GM18502 (cell line): ENCODE results near the gene ISG20.

Experiments
- ATAC-seq: cut with Tn5 transposase; IDR thresholded peaks from one replicate; pipeline ENCODE4 v1.9.1; 2021; ENCODE audit warnings: mild to moderate bottlenecking; ENCODE audit not compliant: unreplicated experiment, poor library complexity

ISG20 gene

DNA sequence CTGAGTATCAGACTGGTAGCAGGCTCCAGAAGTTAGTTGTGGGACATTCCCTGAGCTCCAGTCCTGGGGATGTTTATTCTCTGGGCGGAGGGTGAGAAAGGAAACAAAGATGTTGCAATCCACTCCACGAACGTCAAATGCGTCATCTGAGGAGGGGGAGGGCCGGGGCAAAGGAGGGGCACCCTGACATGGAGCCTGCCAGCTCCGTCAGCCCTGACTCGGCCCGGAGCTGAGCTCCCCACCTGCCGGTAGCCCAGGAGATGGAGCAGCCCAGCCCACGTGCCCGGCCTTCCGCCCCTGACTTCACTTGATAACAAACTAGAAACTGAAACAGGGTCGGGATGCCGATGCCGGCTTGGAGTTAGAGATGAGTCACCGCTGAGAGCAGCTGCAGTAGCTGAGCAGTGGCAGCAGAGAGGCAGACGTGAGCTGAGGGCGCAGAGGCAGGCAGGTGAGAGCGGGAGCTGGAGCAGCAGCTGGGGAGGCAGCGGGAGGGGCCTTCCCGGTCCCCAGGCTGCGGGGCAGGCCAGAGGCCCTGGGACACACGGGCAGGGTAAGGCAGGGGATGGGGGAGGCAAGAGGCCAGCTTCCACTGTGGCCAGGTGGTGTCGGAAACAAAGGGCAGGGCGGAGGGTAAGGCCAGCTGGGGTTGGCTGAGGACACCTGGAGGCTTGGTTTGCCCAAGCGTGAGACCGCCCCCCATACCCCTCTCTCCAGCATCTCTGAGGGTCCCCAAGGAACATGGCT is at the start of gene ISG20:
Gene ISG20 (plus strand): TSS at position 391 of the 747 bp plus-strand sequence. CDS start 351 bp downstream, at position 742.
- peak; percentile 67 for ATAC-seq

DNA sequence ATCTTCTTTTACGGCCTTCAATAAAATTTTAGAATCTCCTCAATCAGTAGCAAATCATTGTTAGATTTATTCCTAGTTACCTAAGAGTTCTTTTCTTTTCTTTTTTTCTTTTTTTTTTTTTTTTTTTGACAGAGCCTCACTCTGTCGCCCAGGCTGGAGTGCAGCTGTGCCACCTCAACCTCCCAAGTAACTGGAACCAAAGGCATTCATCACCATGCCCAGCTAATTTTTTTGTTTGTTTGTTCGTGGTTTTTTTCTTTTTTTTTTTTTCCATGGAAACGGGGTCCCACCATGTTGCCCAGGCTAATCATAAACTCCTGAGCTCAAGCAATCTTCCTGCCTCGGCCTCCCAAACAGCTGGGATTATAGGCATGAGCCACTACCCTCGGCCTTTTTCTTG is 48.1 kb upstream of the ISG20 start:
- ATAC-seq, result no peak

GRCh38 chr15:88591384-88591783 is 47.4 kb upstream of the ISG20 start:
- no peak for ATAC-seq

DNA sequence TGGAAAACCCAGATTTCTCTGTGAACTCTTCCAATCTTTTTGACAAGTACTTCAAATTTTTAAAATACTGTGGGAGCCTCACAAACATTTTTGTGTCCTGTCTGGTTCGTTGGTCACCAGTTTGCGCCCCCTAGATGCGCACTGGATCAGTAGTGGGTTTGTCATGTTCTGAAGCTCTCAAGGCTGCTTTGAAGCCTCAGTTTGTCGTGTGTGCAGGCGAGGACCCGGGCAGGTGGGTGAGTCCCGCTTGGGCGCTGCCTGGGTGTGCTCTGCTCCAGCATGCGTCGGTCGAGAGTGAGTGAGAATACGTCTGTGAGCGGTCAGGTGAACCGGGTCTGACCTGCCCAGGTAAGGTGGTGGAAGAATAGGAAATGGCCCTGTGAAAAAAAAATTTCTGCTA is 34.9 kb upstream of the ISG20 start:
- ATAC-seq, result no peak

GRCh38 chr15:88604381-88605188 is 34.2 kb upstream of the ISG20 start:
- no peak for ATAC-seq

DNA sequence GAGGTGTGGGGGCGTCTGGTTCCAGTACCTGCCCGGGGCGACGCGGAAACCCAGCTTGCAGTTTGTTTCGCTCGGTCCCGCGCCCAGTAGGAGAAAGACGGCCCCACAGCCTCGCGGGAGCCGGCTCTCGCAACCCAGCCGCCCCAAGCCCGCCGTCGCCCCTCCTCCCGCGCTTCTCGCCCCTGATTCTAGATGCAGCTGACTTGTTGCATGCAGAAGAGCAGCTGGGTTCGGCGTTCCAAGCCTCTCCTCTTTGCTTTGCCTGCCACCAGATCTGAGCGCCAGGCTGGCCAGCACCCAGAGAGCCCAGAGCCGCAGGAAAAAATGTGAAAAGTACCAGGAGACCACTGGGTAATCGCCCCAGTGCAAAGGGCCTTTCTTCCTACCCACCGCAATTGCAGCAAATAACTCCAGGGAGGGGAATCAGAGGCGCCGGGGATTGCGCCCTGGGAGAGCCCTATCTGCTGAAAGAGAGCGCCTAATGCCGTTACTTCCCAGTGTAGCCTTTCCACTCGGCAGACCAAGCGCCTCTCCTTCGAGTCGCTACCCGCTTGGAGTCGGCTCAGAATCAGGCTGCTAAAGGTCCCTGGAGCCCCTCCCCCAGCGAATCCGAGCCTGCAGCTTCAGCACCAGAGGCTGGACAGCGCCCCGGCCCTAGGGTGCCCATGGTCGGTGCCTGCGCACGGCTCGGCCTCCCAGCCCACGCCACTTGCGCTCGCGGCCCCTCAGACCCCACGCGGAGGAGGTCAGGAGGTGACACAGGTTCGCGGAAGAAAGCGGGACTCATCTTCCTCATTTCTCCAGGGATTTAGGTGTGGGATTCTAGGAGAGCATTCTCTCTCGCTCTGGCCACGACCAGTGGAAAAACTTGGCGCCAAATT is 33.4 kb upstream of the ISG20 start:
- ATAC-seq, result no peak

GRCh38 chr15:88606070-88606794 is 32.6 kb upstream of the ISG20 start:
- no peak for ATAC-seq

DNA sequence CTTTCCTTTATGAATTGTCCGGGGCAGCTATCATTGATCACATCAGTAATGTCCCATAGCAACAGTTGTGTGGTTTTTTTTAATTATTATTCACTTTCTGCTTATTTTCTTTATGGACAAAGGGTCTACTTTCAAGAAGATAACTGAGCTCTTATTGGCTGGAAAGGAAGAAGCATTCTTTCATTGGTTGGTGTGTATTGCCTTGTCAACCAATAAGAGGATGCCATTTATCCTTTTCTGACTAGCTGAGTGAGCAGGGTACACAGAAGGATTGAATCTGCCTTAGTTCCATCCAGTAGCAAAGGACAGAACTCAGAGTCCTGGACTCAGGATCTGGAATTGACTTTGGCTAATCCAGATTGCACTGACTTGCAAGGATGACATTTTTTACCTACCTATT is 30.9 kb upstream of the ISG20 start:
- ATAC-seq, result no peak

DNA sequence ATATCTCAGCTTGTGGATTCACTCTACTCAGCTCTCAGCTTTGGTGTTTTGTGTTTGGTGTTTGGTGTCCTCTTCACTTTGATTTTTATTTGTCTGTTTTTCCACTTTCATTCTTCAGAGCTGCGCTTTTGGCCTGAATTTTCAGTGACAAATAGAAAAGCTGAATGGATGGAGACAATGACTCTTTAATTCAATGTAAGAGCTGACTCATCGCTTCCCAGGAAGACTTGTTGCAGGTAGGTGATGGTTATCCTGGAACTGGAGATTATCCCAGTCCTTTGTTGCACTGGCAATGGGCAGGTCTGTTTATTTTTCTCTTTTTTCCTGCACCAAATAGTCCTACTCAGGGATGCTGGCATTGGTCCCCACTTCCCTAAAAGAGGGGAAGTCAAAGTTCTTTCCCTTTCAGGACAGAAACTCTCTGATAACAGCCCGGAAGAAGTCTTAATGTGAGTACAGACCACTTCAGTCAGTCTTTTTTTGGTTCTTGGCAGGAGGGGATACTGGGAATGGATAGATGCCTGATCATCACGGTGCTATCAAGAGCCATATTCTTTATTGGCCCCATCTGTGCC is 30.1 kb upstream of the ISG20 start:
- no peak for ATAC-seq

DNA sequence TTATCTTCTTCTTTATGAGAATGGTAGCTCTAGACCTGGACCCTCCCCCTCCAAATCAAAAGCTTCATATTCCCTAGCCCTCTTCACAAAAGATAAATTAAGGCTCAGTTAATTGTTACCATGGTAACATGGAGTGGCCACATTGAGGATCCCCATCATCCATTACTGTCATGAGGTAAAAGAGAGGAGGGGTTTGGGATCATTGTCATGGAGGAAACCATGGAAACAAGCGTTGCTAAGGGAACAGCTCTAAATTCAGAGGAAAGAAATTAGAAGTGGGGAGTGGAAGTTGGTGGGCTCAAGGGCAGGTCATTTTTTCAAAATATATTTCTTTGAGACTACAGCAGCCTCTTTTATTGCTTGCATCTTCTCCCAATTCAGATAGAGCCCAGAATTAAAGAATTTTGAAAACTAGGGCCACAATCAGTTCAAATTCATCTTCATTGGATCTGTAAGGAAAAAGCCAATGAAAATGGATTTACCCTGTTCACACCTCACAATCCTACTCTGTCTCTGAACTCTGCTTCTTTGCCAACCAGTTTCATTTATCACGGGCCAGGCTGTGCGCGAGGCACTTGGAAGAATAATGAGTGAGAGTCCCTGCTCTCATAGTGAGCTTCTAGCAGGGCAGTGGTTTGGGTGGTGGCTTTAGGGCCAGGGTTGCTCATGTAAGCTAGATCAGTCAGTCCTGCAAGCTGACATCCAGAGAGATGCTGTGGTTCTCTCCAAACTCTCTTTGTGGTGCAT is 29.3 kb upstream of the ISG20 start:
- no peak for ATAC-seq

- ATAC-seq, result no peak
Observed at GRCh38 chr15:88610701-88611231, 28.1 kb upstream of the ISG20 start.

- ATAC-seq, result no peak
Observed at GRCh38 chr15:88612186-88612796, 26.5 kb upstream of the ISG20 start.

GRCh38 chr15:88613074-88613944 is 25.5 kb upstream of the ISG20 start:
- no peak for ATAC-seq

- peak; percentile 49 for ATAC-seq
Observed at GRCh38 chr15:88615303-88616107, 23.3 kb upstream of the ISG20 start.

GRCh38 chr15:88616240-88616639 is 22.6 kb upstream of the ISG20 start:
- ATAC-seq, result no peak

- no peak for ATAC-seq
Observed at GRCh38 chr15:88617031-88617722, 21.6 kb upstream of the ISG20 start.
